K562 (cell line): ENCODE measurements around the gene MAGIX. TPM values are rescaled to one million over a fixed set of nuclear protein-coding genes. Genes with fewer than 3 reads are reported as not detected.

ENCODE experiments used
- ATAC-seq: fragments of 200-7000 bp; cut with Tn5 transposase; 3 replicates; pipeline ENCODE4 v1.9.1; 2020; ENCODE audit warnings: moderate library complexity
- BruUV-seq: library from RNA; stranded (reverse); fragments of 400-500 nt; replicated peaks from 2 replicates; lab custom pipeline; 2021; lab: Mats Ljungman, UMichigan
- CTCF ChIA-PET: fragments of 300-600 bp; formaldehyde crosslinking; extraction: SDS; loops from one replicate; lab custom pipeline; 2021; ENCODE audit warnings: low intra/inter-chr PET ratio; lab: Yijun Ruan, JAX
- POLR2A ChIA-PET: fragments of 300-600, 350-650 bp; sonication (Branson Sonifier 250); formaldehyde crosslinking; extraction: SDS; loops from one replicate; lab custom pipeline; 2021; ENCODE audit warnings: antibody characterized with exemption, inconsistent platforms; lab: Yijun Ruan, JAX
- DNase-seq, 4 experiments: peaks; one replicate each; pipeline versions ENCODE4 v3.0.0 to v3.0.0-alpha.2; 2011 to 2018; ENCODE audit warnings: low spot score in 3 of 4, mixed read lengths in 3 of 4; ENCODE audit errors: extremely low read depth in 1 of 4
- FAIRE-seq: peaks from 2 replicates; lab custom pipeline; 2011; peaks lifted over from hg19 to GRCh38; lab: Jason Lieb, UNC
- H2AFZ ChIP-seq: 2 replicates; pipeline ENCODE4 v1.6.0; 2011; ENCODE audit warnings: low read depth, low read length, control low read depth, inconsistent platforms
- H3K27ac ChIP-seq: fragments of 200-600 bp; 3 replicates; pipeline ENCODE4 v1.8.0; 2011; ENCODE audit warnings: low read depth, mild to moderate bottlenecking, control low read depth, inconsistent platforms, low read length, moderate library complexity, mixed read lengths; ENCODE audit errors: extremely low read depth
- H3K27me3 ChIP-seq, 2 experiments: fragments of 300-600 bp in 1 of 2; 2 replicates in 1 of 2; 3 replicates in 1 of 2; pipeline versions ENCODE4 v1.6.0 to v1.8.0; 2011; ENCODE audit warnings: inconsistent platforms in 2 of 2, low read length in 2 of 2, mild to moderate bottlenecking in 1 of 2, mixed read lengths in 1 of 2, moderate library complexity in 1 of 2; ENCODE audit not compliant: control insufficient read depth in 2 of 2, insufficient read depth in 2 of 2
- H3K36me3 ChIP-seq: fragments of 300-600 bp; 3 replicates; pipeline ENCODE4 v1.8.0; 2011; ENCODE audit warnings: mild to moderate bottlenecking, low read length, inconsistent platforms; ENCODE audit not compliant: control insufficient read depth, insufficient read depth
- H3K4me1 ChIP-seq, 2 experiments: fragments of 200-600 bp in 1 of 2; replicated peaks in 1 of 2; 2 replicates in 1 of 2; 3 replicates in 1 of 2; pipeline versions ENCODE4 v1.5.1 to v1.8.0; 2011; ENCODE audit warnings: inconsistent platforms in 2 of 2, low read length in 2 of 2, mild to moderate bottlenecking in 1 of 2, mixed read lengths in 1 of 2, moderate library complexity in 1 of 2; ENCODE audit not compliant: control insufficient read depth in 2 of 2, insufficient read depth in 2 of 2
- H3K4me2 ChIP-seq: 2 replicates; pipeline ENCODE4 v1.6.1; 2011; ENCODE audit warnings: low read length, control low read depth, inconsistent platforms, mixed read lengths; ENCODE audit not compliant: insufficient read depth
- H3K4me3 ChIP-seq: fragments of 200-600 bp; sonication (generic), shearing (Covaris generic); 2 replicates; pipeline ENCODE4 v1.5.1; 2016; ENCODE audit warnings: control low read depth, inconsistent platforms
- H3K79me2 ChIP-seq: fragments of 200-600 bp; 3 replicates; pipeline ENCODE4 v1.8.0; 2011; ENCODE audit warnings: low read length, inconsistent platforms; ENCODE audit not compliant: control insufficient read depth, insufficient read depth
- H3K9ac ChIP-seq, 2 experiments: 2 replicates each; pipeline versions ENCODE4 v1.6.0 to v1.6.1; 2011; ENCODE audit warnings: low read depth in 2 of 2, low read length in 2 of 2, control low read depth in 1 of 2, inconsistent platforms in 1 of 2, mild to moderate bottlenecking in 1 of 2, mixed read lengths in 1 of 2; ENCODE audit not compliant: insufficient read depth in 1 of 2
- H3K9me1 ChIP-seq: one replicate; pipeline ENCODE4 v1.6.0; 2011; ENCODE audit warnings: inconsistent platforms, mild to moderate bottlenecking, low read length, moderate library complexity; ENCODE audit not compliant: control insufficient read depth, insufficient read depth
- H3K9me3 ChIP-seq: replicated peaks from 2 replicates; pipeline ENCODE4 v1.5.1; 2011; ENCODE audit warnings: low read depth, low read length, inconsistent platforms; ENCODE audit not compliant: control insufficient read depth, insufficient read depth
- H4K20me1 ChIP-seq: replicated peaks from 2 replicates; pipeline ENCODE4 v1.6.1; 2011; ENCODE audit warnings: low read length, inconsistent platforms, mixed read lengths; ENCODE audit not compliant: control insufficient read depth, insufficient read depth
- CCAR2 ChIP-seq: fragments of 200-400 bp; formaldehyde crosslinking; IDR thresholded peaks from 2 replicates; pipeline ENCODE4 v1.6.1; 2017; ENCODE audit warnings: mild to moderate bottlenecking, low read depth, low read length
- CHD1 ChIP-seq: fragments of 200-600 bp; sonication (generic); IDR thresholded peaks from one replicate; pipeline ENCODE4 v1.6.1; 2012; ENCODE audit warnings: mild to moderate bottlenecking, moderate library complexity, low read length, inconsistent platforms
- HDAC8 ChIP-seq: fragments of 450-650 bp; IDR thresholded peaks from 2 replicates; pipeline ENCODE4 v1.6.1; 2016; ENCODE audit warnings: mild to moderate bottlenecking, missing genetic modification characterization, moderate library complexity, missing compliant biosample characterization
- MTA3 ChIP-seq: fragments of 450-650 bp; formaldehyde crosslinking; IDR thresholded peaks from 2 replicates; pipeline ENCODE4 v1.6.1; 2017; ENCODE audit warnings: mild to moderate bottlenecking, borderline replicate concordance
- WGBS: fragments of 100-300 bp; shearing (Covaris generic); methylation state at CpG from one replicate; pipeline ENCODE4 v1.1.6; 2016; ENCODE audit warnings: low coverage, mixed read lengths; ENCODE audit not compliant: insufficient coverage; ENCODE audit errors: missing lambda C conversion rate; 5-methylcytosine and 5-hydroxymethylcytosine counted together
- in situ Hi-C: fragments of 300-500 bp; cut with MboI; formaldehyde crosslinking; loops from 4 replicates; pipeline ENCODE4 v1.15.0; 2018; ENCODE audit warnings: inconsistent platforms, mixed read lengths
- intact Hi-C: fragments of 100-400 bp; cut with micrococcal nuclease; formaldehyde crosslinking; loops from 2 replicates; pipeline ENCODE4 v1.14.2; 2022
- polyA plus RNA-seq, 8 experiments: library from polyadenylated mRNA; depleted of rRNA in 4 of 8; stranded (reverse) in 5 of 8; unstranded in 3 of 8; fragments of >200 nt; fragmentation: Nextera tagmentation in 2 of 8; fragmentation: Illumina TruSeq in 1 of 8; extraction: Ambion mirVana in 2 of 8; extraction: Trizol in 1 of 8; gene quantifications; 2 replicates each; pipeline versions ENCODE4 v1.2.1 to v1.2.3, GENCODE V29; 2011 to 2014; ENCODE audit warnings: inconsistent platforms in 1 of 8, missing spikeins in 1 of 8
- total RNA-seq, 7 experiments: library from RNA; depleted of rRNA in 6 of 7; stranded (reverse); fragments of >200 nt in 6 of 7; fragmentation: Illumina TruSeq in 2 of 7; extraction: Trizol in 2 of 7; gene quantifications; 2 replicates each; pipeline versions ENCODE4 v1.2.1 to v1.2.3, GENCODE V29; 2011 to 2021; ENCODE audit warnings: low replicate concordance in 1 of 7

MAGIX gene
- total and polyA plus RNA-seq, 9 of the 15 experiments (the other 6 are each of a cell fraction or from before 2014, with no cell fraction given): 0.08 to 3.5 (median 0.47) TPM

DNA sequence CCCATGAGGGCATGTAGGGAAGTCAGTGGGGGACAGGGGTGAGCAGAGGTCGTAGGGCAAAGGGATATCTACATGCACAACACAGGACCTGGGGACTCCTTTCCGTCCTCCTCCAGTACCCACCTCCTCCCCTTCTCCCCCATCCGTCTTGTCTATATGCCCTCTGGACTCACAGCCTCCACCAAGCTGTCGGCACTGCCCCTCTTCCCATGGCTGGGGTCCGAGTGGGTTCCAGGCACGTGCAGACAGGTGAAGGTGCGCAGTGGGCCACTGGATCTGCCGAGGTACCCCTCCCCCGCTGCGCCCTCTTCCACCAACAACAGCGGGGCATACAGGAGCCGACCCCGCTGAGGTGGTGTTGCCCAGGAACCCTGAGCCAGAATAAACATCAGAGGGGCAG is 42.9 kb downstream of the MAGIX start:
- Histone ChIP-seq H3K36me3 (no peaks in the 10 kb centered on the region), H3K79me2 (no peaks in the 10 kb centered on the region), H3K27ac (no peak overlapping the region), H4K20me1 (no peaks in the 10 kb centered on the region), H2AFZ (no peak overlapping the region), H3K4me2 (no peak overlapping the region), H3K4me3 (no peak overlapping the region), H3K9me3 (no peaks in the 10 kb centered on the region), H3K4me1 (peaks cover 3 to 11% of the 10 kb centered on the region in 2 experiments; a peak in 4 of 5 replicates), H3K9ac (peak overlapping the region in 1 of 2 experiments; percentile 52; a peak in 1 of 4 replicates), H3K27me3 (no peaks in the 10 kb centered on the region), H3K9me1 (no peaks in the 10 kb centered on the region)
- no peak for DNase-seq
- in situ Hi-C loops (no loop called here), intact Hi-C loops (no loop called here)
- FAIRE-seq: no peak
- ChIA-PET POLR2A (no interaction called here), CTCF (no interaction called here)
- no peak for ATAC-seq
- BruUV-seq: no TSS peak
- 8% methylated on average over 6 of the region's 13 CpGs for WGBS
- TF ChIP-seq CHD1 (no peak), HDAC8 (no peak), MTA3 (no peak)

DNA sequence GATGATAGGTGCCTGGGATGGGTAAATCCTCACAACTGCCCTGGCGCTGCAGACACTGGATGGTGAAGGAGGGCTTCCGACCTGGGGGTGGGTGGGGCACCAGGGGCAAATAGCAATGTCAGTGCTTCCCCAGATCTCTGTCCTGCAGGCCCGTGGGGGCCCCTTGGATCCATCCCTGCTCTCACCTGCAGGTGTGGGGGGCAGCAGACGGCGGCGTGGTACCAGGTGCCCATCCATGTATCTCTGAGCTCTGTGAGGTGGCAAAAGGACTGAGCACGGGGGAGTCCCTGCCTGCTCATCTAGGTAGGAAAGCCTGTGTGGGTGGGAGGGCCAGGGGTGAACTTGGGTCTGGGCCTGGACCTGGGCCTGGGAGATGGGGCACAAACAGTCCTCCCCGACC is 44.0 kb downstream of the MAGIX start:
- WGBS: 14% methylated on average over 4 of the region's 8 CpGs
- ChIA-PET CTCF (no interaction called here), POLR2A (no interaction called here)
- FAIRE-seq (no peak), ATAC-seq (no peak), DNase-seq (no peak)
- no peaks in the 10 kb centered on the region for H3K27me3 ChIP-seq
- H3K9ac ChIP-seq: no peak overlapping the region
- no peak overlapping the region for H3K4me3 ChIP-seq
- no TSS peak for BruUV-seq
- in situ Hi-C loops: no loop called here
- H3K9me3 ChIP-seq: no peaks in the 10 kb centered on the region
- intact Hi-C loops: no loop called here
- TF ChIP-seq CCAR2: no peak
- H3K27ac ChIP-seq: no peak overlapping the region
- no peak overlapping the region for H3K4me2 ChIP-seq
- no peaks in the 10 kb centered on the region for H3K36me3 ChIP-seq
- H3K9me1 ChIP-seq: no peaks in the 10 kb centered on the region
- H2AFZ ChIP-seq: no peak overlapping the region
- no peaks in the 10 kb centered on the region for H3K79me2 ChIP-seq
- no peaks in the 10 kb centered on the region for H4K20me1 ChIP-seq
- H3K4me1 ChIP-seq: peaks cover 0 to 11% of the 10 kb centered on the region in 2 experiments; a peak in 4 of 5 replicates
